ENCODE results near the gene PDIA2.

PDIA2 gene

DNA sequence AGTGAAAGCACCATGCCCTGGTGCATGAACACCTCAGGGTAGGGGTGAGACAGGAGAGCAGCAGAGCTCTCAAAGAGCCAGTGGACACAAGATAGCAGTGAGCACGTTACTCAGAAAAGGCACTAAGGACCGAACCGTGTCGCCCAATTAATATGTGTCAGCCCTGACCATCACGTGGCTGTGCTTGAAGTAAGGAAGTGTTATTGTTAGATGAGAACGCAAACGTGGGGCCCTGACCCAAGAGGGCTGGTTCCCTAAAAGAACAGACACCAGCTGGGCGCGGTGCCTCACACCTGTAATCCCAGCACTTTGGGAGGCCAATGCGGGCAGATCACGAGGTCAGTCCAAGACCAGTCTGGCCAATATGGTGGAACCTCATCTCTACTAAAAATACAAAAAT is 53.3 kb downstream of the PDIA2 start:
- no peak for DNase-seq (ENCODE audit: low read depth)
- H3K4me3 ChIP-seq (ENCODE audit: low read length): no peak overlapping the region

More for the DNA sequence above, 53.3 kb downstream of the PDIA2 start:
- TF ChIP-seq CTCF (conservative IDR thresholded peaks at IDR 0.05; ENCODE audit: low read depth, low read length): no peak
